ENCODE results near the gene PMEL.

PMEL gene

DNA sequence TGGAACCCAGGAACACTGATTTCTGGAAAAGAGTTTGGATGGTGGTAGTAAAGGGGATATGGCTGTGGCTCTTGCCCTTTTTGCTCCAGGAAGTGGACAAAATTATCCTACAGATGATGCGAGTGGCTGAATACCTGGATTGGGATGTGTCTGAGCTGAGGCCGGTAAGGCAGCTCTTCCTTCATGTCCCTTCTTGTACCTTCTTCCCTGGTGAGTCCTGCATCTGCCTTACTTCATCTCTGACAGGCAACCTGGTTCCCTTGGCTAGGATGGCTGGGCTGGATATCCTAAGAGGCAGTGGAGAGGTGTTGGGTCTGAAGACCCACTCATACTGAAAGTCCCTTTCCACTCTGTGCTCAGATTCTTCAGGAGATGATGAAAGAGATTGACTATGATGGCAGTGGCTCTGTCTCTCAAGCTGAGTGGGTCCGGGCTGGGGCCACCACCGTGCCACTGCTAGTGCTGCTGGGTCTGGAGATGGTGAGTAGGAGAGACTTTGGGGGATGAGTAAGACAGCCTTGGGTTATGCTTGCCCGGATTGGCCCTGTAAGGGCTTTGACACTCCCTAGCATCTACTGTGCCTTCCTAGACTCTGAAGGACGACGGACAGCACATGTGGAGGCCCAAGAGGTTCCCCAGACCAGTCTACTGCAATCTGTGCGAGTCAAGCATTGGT lies 26.9 kb downstream of the PMEL start:
- peaks cover 80% of the 10 kb centered on the region for H3K4me1 Mint-ChIP-seq (ENCODE audit: low read depth)
- no peak overlapping the region for H3K4me3 Mint-ChIP-seq
- peaks cover 81% of the 10 kb centered on the region for H3K36me3 Mint-ChIP-seq (ENCODE audit: low read depth)
- no peaks in the 10 kb centered on the region for H3K27me3 Mint-ChIP-seq
- H3K9me3 Mint-ChIP-seq: no peaks in the 10 kb centered on the region
- peak overlapping the region; percentile 70 for H3K27ac Mint-ChIP-seq

DNA sequence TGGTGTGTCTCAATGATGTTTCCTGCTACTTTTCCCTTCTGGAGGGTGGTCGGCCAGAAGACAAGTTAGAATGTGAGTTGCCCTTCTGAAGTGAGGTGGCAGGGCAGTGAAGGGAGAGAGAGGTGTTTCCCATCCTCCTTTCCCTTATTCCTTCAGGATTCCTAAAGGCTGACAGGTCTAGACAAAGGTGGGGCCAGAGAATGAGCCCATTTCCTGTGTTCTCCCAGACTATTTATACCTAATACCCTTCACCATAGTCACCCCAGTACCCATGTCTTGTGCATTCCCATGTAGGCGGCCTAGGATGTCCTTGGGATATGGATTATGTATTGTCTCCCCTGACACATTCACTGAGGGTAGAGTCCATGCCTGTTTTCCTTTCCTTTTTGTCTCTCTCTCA lies 27.9 kb downstream of the PMEL start:
- H3K27ac Mint-ChIP-seq: peak overlapping the region; percentile 70
- no peaks in the 10 kb centered on the region for H3K9me3 Mint-ChIP-seq
- H3K4me1 Mint-ChIP-seq (ENCODE audit: low read depth): peaks cover 90% of the 10 kb centered on the region
- H3K4me3 Mint-ChIP-seq: no peak overlapping the region
- no peaks in the 10 kb centered on the region for H3K27me3 Mint-ChIP-seq
- peaks cover 80% of the 10 kb centered on the region for H3K36me3 Mint-ChIP-seq (ENCODE audit: low read depth)

DNA sequence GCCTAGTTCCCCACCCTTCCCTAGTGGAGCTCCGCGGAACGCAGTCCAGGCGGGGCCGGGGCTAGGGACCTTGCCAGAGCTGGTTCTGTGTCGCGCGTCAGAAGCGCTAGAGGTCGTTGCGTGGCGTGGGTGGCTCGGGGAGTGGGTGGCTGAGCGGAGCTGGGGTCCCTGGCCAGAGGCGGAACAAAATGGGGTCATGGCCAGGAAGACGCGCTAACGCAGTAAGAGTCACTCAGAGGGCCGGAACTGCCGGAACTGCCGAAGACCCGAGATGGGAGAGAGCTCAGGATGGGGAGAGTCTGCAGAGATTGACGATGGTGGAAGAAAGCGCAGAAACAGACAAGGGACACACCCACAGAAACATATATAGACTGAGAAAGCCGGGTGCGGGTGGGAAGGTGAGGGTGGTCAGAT lies 30.1 kb downstream of the PMEL start:
- Mint-ChIP-seq H3K27me3 (no peaks in the 10 kb centered on the region), H3K27ac (peak overlapping the region; percentile 97), H3K4me3 (peak overlapping the region; percentile 95), H3K9me3 (no peaks in the 10 kb centered on the region), H3K4me1 (ENCODE audit: low read depth) (peaks cover 83% of the 10 kb centered on the region), H3K36me3 (ENCODE audit: low read depth) (peaks cover 71% of the 10 kb centered on the region)

DNA sequence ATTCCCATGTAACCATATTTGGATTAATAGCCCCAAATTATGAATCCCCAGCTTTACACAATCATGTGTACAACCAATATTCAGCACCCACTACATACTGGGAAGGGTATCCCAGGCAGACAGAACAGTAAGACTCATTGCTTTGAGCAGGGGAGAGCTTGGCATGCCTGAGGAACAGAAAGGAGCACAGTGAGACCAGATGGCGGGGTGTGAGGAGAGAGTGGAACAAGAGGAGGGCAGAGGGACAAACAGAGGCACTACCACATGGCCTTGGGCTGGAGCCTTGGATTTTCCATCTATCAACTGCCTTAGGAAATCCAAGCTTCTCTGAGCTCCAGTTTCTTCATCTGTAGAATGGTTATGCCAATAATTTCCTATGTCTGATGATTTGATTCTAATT lies 31.1 kb downstream of the PMEL start:
- H3K9me3 Mint-ChIP-seq: no peaks in the 10 kb centered on the region
- peaks cover 63% of the 10 kb centered on the region for H3K36me3 Mint-ChIP-seq (ENCODE audit: low read depth)
- H3K27ac Mint-ChIP-seq: peak overlapping the region; percentile 97
- no peaks in the 10 kb centered on the region for H3K27me3 Mint-ChIP-seq
- peak overlapping the region; percentile 95 for H3K4me3 Mint-ChIP-seq
- H3K4me1 Mint-ChIP-seq (ENCODE audit: low read depth): peaks cover 83% of the 10 kb centered on the region

DNA sequence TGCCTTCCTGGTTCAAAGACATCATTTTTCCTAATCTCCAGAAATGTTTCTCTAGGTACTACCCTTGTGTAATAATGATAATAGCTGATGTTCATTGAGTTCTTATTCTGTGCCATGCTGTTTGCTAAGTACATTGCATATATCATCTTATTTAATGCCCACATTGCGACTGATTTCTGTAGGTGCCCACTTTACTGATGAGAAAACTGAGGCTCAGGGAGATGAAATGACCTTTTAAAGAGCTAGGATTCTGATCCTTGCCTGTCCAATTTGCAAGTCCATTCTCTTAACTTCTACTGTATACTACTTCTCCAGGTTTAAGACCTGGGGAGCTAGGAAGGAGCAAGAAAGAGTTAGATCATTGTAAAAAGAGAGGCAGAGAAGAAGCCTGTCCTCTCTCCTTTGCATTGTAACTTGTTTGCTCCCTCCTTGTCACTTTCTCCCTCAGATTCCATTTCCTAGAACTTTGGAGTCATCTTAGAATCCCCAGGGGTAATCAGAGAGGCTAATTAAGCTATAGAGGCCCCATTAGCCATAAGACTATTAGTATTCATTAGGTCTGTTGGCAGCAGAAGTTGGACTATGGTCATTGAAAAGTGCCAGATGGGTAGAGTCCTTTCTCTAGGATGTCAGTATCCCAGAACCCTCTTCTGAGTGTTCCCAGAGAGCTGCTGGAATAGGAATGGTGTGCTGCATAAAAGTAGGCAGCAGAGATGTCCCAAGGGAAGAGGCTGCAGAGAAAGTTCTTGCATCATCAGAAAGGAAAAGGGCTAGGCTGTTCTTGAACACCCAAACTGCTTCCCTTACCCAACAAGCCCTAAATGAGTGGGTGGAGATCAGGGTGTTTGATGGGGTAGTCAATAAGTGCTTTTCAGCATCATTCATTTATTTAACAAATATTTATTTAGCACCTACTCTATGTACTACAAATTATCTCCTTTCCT lies 31.8 kb downstream of the PMEL start:
- Mint-ChIP-seq H3K27me3 (no peaks in the 10 kb centered on the region), H3K9me3 (no peaks in the 10 kb centered on the region), H3K4me1 (ENCODE audit: low read depth) (peaks cover 83% of the 10 kb centered on the region), H3K27ac (peak overlapping the region; percentile 97), H3K4me3 (peak overlapping the region; percentile 95), H3K36me3 (ENCODE audit: low read depth) (peaks cover 56% of the 10 kb centered on the region)

DNA sequence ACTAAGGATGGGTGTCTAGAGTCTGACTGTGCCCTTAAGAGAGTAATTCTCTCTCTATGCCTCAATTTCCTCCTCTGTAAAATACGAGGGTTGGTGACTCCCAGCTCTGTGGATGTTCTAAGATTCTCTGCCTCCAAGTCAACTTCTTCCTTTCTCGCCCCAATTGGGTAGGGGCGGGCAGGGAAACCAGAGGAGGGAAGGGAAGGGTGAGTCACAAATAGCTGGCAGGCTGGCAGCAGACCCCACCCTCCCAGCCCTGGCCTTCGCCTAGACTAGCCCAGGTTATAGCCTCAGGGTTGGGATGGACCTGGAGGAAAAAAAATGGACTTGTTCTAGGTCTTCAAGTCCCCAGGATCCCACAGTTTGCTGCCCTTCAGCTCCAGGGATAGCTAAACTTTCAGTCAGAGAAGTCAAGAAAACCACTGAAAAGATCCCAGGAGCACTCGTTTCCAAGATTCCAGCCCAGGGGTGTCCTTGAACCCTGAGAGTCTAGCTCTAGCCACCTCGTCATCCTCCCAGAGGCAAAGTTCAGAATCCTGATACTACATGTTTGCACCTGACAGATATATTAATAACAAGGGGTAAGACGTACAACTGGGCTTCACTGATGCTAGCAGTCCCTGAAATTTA lies 32.6 kb downstream of the PMEL start:
- peaks cover 80% of the 10 kb centered on the region for H3K4me1 Mint-ChIP-seq (ENCODE audit: low read depth)
- peak overlapping the region; percentile 95 for H3K4me3 Mint-ChIP-seq
- H3K27ac Mint-ChIP-seq: peak overlapping the region; percentile 97
- no peaks in the 10 kb centered on the region for H3K9me3 Mint-ChIP-seq
- no peaks in the 10 kb centered on the region for H3K27me3 Mint-ChIP-seq
- H3K36me3 Mint-ChIP-seq (ENCODE audit: low read depth): peaks cover 48% of the 10 kb centered on the region

DNA sequence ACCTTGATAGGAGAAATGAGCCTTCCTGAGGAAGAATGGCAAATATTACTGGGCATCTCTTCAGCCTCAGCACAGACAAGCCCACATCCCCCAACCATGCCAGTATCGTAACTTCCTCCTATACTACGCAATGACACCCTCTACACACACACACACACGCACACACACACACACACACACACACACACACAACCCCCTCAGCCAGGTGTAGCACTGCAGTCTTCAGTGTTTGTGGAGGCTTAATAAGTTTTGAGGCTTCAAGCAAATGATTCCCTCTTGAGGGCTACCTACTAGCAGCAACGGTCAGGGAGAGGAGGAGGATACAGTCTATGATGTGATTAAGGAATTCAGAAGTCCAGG lies 33.3 kb downstream of the PMEL start:
- H3K4me3 Mint-ChIP-seq: peak overlapping the region; percentile 95
- no peaks in the 10 kb centered on the region for H3K27me3 Mint-ChIP-seq
- peaks cover 77% of the 10 kb centered on the region for H3K4me1 Mint-ChIP-seq (ENCODE audit: low read depth)
- H3K9me3 Mint-ChIP-seq: no peaks in the 10 kb centered on the region
- peaks cover 46% of the 10 kb centered on the region for H3K36me3 Mint-ChIP-seq (ENCODE audit: low read depth)
- H3K27ac Mint-ChIP-seq: peak overlapping the region; percentile 97

DNA sequence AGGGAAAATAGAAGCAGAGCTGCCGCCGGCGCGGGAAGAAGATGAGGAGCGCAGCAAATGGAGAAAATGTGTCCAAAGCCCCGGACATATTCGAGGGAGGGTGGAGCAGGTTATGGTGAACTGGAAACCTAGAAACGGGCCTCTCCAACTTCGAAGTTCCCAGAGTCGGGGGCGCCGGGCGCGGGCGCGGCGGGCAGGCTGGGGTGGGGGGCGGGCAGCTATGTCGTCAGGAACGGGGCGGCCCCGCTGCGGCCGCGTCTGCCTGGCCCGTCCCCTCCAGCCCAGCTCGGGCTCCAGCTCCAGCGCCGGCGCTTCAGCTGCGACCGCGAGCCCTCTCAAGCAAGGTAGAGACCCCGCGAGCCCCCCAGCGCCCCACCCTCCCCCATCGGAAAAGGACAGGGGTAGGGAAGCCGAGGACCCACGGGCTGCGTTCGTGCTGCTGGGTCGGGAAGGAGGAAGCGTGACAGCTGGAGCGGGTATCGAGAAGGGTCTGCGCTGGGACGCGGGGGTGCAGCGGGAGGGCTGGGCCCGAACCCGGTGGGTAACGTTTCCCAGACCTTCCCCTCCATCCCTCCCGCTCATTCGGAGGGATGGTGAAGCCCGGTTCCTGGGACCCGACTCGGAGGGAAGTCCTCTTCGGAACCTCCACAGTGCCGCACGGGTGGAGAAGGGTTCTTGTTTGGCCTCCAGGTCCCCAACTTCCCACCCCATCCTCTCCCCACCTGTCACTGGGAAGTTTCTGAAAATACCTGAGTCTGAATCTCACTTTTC lies 33.9 kb downstream of the PMEL start:
- no peaks in the 10 kb centered on the region for H3K27me3 Mint-ChIP-seq
- H3K36me3 Mint-ChIP-seq (ENCODE audit: low read depth): peaks cover 43% of the 10 kb centered on the region
- peak overlapping the region; percentile 95 for H3K4me3 Mint-ChIP-seq
- H3K27ac Mint-ChIP-seq: peak overlapping the region; percentile 97
- H3K9me3 Mint-ChIP-seq: no peaks in the 10 kb centered on the region
- peaks cover 73% of the 10 kb centered on the region for H3K4me1 Mint-ChIP-seq (ENCODE audit: low read depth)

DNA sequence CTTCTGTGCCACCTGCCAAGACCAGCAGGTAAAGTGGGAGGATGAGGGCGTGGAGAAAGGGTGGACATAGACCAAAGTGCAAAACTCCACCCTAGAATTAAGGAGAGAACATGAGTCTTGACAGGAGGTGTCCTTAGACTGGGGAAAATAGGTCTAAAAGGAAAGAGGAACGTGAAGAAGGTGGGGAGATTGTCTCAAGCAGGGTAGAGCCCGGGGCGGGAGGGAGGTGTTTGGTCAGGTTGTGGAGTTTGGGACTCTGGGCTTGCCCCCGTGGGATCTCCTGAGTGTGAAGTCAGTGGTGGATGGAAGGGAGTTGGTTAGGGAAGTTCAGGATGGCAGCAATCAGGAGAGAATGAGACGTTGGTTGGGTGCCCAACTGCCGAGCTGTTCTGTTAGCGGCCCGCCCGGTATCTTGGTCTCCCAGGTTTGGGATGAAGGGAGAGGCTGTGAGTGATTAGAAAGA lies 34.5 kb downstream of the PMEL start:
- Mint-ChIP-seq H3K4me1 (ENCODE audit: low read depth) (peaks cover 72% of the 10 kb centered on the region), H3K9me3 (no peaks in the 10 kb centered on the region), H3K27me3 (no peaks in the 10 kb centered on the region), H3K4me3 (peak overlapping the region; percentile 95), H3K36me3 (ENCODE audit: low read depth) (peaks cover 40% of the 10 kb centered on the region), H3K27ac (peak overlapping the region; percentile 97)

DNA sequence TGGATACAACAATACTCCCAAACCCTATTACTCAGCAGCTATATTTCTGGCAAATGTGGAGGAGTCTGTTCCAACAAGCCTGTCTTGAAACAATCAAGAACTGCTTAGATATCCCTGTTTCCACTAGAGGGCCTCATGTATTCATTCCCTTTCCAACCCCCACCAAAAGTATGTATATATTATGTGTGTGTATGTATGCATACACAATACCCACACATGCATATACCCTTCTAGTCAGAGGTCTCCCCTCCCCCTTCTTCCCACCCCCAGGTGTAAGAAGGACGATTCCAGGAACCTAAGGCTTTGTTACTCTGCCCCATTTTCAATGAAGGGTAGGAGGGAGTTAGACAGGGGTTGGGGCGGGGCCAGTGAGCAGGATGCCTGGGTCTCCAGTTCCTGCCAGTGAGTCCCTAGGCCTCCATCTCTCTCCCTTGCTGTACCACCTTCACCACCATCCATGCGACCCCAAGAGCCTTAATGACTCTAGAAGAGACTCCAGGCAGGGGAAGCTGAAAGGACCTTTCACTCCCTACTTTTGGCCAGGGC lies 35.0 kb downstream of the PMEL start, which contains the start of gene DGKA:
Gene DGKA (plus strand): TSS at position 392 of the 546 bp plus-strand sequence. CDS start 5,342 bp downstream, outside the sequence.
- peaks cover 35% of the 10 kb centered on the region for H3K36me3 Mint-ChIP-seq (ENCODE audit: low read depth)
- H3K27ac Mint-ChIP-seq: peak within 1 kb of the TSS; percentile 97
- peaks cover 72% of the 10 kb centered on the region for H3K4me1 Mint-ChIP-seq (ENCODE audit: low read depth)
- no peaks in the 10 kb centered on the region for H3K9me3 Mint-ChIP-seq
- H3K27me3 Mint-ChIP-seq: no peaks in the 10 kb centered on the region
- peak within 1 kb of the TSS; percentile 95 for H3K4me3 Mint-ChIP-seq

DNA sequence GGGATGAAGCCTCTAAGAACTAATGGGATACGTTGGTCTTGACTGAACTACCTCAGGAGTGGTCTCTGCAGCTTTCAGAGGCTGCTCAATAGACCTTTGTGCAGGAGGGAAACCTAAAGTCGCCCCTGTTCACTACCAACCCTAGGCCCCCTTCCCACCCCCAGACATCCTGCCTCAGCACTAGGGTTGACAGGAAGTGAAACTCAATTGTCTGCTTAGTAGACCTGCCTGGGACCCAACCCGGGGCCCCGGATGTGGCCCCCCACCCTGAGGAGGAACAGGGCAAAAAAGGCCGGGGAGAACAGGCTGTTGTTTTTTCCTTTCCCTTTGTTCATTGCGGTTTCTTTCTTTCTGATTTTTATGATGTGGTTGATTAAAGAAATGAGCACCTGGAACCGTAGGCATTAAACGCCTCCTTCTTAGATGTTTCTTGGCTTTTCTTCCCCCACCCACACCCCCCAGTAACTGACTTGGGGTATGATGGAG lies 36.5 kb downstream of the PMEL start:
- Mint-ChIP-seq H3K4me1 (ENCODE audit: low read depth) (peaks cover 70% of the 10 kb centered on the region), H3K36me3 (ENCODE audit: low read depth) (peaks cover 35% of the 10 kb centered on the region), H3K27me3 (no peaks in the 10 kb centered on the region)

DNA sequence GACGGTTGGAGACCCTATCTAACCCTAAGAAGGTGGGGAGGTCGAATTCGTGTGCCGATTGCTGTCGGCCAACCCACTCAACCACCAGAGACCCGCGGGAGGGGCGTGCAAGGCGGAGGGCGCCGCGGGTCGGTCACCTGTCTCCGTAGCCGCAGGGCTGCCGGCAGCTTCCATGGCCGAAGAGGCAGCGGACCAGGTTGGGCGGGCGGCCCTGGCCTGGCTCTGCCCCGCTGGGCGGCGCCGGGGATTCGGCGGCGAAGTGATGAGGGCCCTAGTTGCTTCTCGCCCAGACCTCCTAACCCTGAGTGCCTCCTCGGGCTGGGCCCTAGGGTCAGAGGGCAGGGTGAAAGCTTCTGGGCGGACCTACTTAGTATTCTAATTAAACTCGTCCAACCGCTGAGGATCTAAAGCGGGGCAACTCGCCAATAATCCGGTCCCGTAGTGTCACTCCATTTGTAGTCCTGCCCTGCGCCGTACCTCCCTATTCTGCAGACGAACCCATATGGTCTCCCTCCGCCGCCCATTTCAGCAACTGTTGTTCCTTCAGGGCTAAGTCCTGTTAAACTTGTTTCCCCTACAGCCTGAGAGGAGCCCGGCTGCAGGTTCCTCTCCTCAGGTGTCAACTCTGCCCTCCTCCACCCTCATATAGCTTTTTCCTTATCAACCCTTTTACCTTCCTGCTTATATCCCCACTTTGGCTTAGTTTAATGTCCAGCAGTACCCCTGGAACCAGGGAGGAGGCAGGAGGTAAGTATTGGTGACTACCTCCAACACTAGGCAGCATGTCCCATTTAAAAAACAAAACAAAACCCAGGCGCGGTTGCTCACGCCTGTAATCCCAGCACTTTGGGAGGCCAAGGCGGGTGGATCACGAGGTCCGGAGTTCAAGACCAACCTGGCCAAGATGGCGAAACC lies 38.0 kb downstream of the PMEL start, which contains the start of gene PYM1:
Gene PYM1 (minus strand): TSS at position 307 of the 915 bp plus-strand sequence. CDS start 133 bp downstream, at position 174.
- H3K27ac Mint-ChIP-seq: peak within 1 kb of the TSS; percentile 97
- H3K9me3 Mint-ChIP-seq: no peaks in the 10 kb centered on the region
- no peaks in the 10 kb centered on the region for H3K27me3 Mint-ChIP-seq
- H3K4me3 Mint-ChIP-seq: peak within 1 kb of the TSS; percentile 95
- H3K4me1 Mint-ChIP-seq (ENCODE audit: low read depth): peaks cover 65% of the 10 kb centered on the region
- peaks cover 30% of the 10 kb centered on the region for H3K36me3 Mint-ChIP-seq (ENCODE audit: low read depth)

More for the DNA sequence above, 36.5 kb downstream of the PMEL start:
- peak overlapping the region; percentile 97 for H3K27ac Mint-ChIP-seq
- H3K4me3 Mint-ChIP-seq: peak overlapping the region; percentile 95
- no peaks in the 10 kb centered on the region for H3K9me3 Mint-ChIP-seq

All from stimulated activated naive CD8-positive, alpha-beta T cell treated with anti-CD3 and anti-CD28 coated beads, Interleukin-15, Interleukin-2, amounts not matched to agents 100 ng/mL and 50 ng/mL, for 24 hours (primary cell).